Muscle of back (tissue), 13 donors: Measurements from ENCODE around the gene EIF4A2. TPM values are rescaled to one million over a fixed set of nuclear protein-coding genes. Genes with fewer than 3 reads are reported as not detected.

Experiments
- DNase-seq, 3 donors: peaks; one replicate each; pipeline versions ENCODE4 v3.0.0 to v3.0.0-alpha.2; 2013
- long read RNA-seq, 9 donors: transcript quantifications; one replicate each; lab custom pipeline, GENCODE V29; 2026
- polyA plus RNA-seq, 10 donors: library from polyadenylated mRNA; unstranded; fragments of 120-200 nt; gene quantifications; one replicate each; pipeline ENCODE4 v1.2.1, GENCODE V29; 2013; ENCODE audit not compliant: insufficient read length in 10 of 10

The EIF4A2 gene
- 100 to 1,000 TPM; 480 to 620 (median 560) TPM for polyA plus RNA-seq
- long read RNA-seq, donor 1, transcript EIF4A2-205 (11 exons, 1,889 nt), result minor isoform, 32 of 167 reads
- long read RNA-seq, donor 1, transcript EIF4A2-208 (4 exons, 600 nt), result minor isoform, 7 of 167 reads
- long read RNA-seq, donor 1, transcript EIF4A2-203 (10 exons, 1,751 nt), result minor isoform, 10 of 167 reads
- long read RNA-seq, donor 1, transcript EIF4A2-201 (11 exons, 1,919 nt), result major isoform, 88 of 167 reads
- long read RNA-seq, donor 1, partial matches to known transcripts, result 12 of 167 reads
- long read RNA-seq, donor 1, other reads (novel, unspliced or antisense), result 6 of 167 reads
- long read RNA-seq, donor 2, transcript EIF4A2-205 (11 exons, 1,889 nt), result minor isoform, 26 of 127 reads
- long read RNA-seq, donor 2, transcript EIF4A2-201 (11 exons, 1,919 nt), result major isoform, 75 of 127 reads
- long read RNA-seq, donor 2, transcript EIF4A2-203 (10 exons, 1,751 nt), result minor isoform, 7 of 127 reads
- long read RNA-seq, donor 2, partial matches to known transcripts, result 5 of 127 reads
- long read RNA-seq, donor 2, other reads (novel, unspliced or antisense), result 0 of 127 reads
- long read RNA-seq, donor 3, result 0 reads
- long read RNA-seq, donor 4, transcript EIF4A2-205 (11 exons, 1,889 nt), result minor isoform, 22 of 116 reads
- long read RNA-seq, donor 4, transcript EIF4A2-203 (10 exons, 1,751 nt), result minor isoform, 7 of 116 reads
- long read RNA-seq, donor 4, transcript EIF4A2-201 (11 exons, 1,919 nt), result major isoform, 65 of 116 reads
- long read RNA-seq, donor 4, partial matches to known transcripts, result 6 of 116 reads
- long read RNA-seq, donor 4, other reads (novel, unspliced or antisense), result 6 of 116 reads
- long read RNA-seq, donor 5, full-length matches to known transcripts, result 166 of 181 reads
- long read RNA-seq, donor 5, partial matches to known transcripts, result 6 of 181 reads
- long read RNA-seq, donor 5, other reads (novel, unspliced or antisense), result 9 of 181 reads
- long read RNA-seq, donor 6, transcript EIF4A2-207 (10 exons, 1,729 nt), result minor isoform, 6 of 215 reads
- long read RNA-seq, donor 6, transcript EIF4A2-201 (11 exons, 1,919 nt), result major isoform, 111 of 215 reads
- long read RNA-seq, donor 6, transcript EIF4A2-205 (11 exons, 1,889 nt), result minor isoform, 43 of 215 reads
- long read RNA-seq, donor 6, transcript EIF4A2-203 (10 exons, 1,751 nt), result minor isoform, 7 of 215 reads
- long read RNA-seq, donor 6, partial matches to known transcripts, result 22 of 215 reads
- long read RNA-seq, donor 6, other reads (novel, unspliced or antisense), result 13 of 215 reads
- long read RNA-seq, donor 7, transcript EIF4A2-208 (4 exons, 600 nt), result minor isoform, 6 of 188 reads
- long read RNA-seq, donor 7, transcript EIF4A2-203 (10 exons, 1,751 nt), result minor isoform, 18 of 188 reads
- long read RNA-seq, donor 7, transcript EIF4A2-201 (11 exons, 1,919 nt), result major isoform, 75 of 188 reads
- long read RNA-seq, donor 7, transcript EIF4A2-205 (11 exons, 1,889 nt), result minor isoform, 19 of 188 reads
- long read RNA-seq, donor 7, partial matches to known transcripts, result 55 of 188 reads
- long read RNA-seq, donor 7, other reads (novel, unspliced or antisense), result 0 of 188 reads
- long read RNA-seq, donor 8, transcript EIF4A2-203 (10 exons, 1,751 nt), result minor isoform, 12 of 90 reads
- long read RNA-seq, donor 8, transcript EIF4A2-205 (11 exons, 1,889 nt), result minor isoform, 15 of 90 reads
- long read RNA-seq, donor 8, transcript EIF4A2-201 (11 exons, 1,919 nt), result major isoform, 47 of 90 reads
- long read RNA-seq, donor 8, partial matches to known transcripts, result 7 of 90 reads
- long read RNA-seq, donor 8, other reads (novel, unspliced or antisense), result 0 of 90 reads
- long read RNA-seq, donor 9, transcript EIF4A2-201 (11 exons, 1,919 nt), result major isoform, 18 of 26 reads
- long read RNA-seq, donor 9, transcript EIF4A2-205 (11 exons, 1,889 nt), result minor isoform, 6 of 26 reads
- long read RNA-seq, donor 9, partial matches to known transcripts, result 0 of 26 reads
- long read RNA-seq, donor 9, other reads (novel, unspliced or antisense), result 0 of 26 reads

GRCh38 chr3:186783058-186783730 lies at the start of gene EIF4A2:
Gene EIF4A2 (plus strand): TSS chr3:186783577. CDS start chr3:186783611, 34 bp downstream.
- peak; percentile 92 to 96 (median 95) for DNase-seq

GRCh38 chr3:186742618-186743380 lies 40.6 kb upstream of the EIF4A2 start:
- no peak for DNase-seq

- DNase-seq, result no peak
Observed at GRCh38 chr3:186743666-186744065, 39.7 kb upstream of the EIF4A2 start.

GRCh38 chr3:186746008-186746407 lies 37.4 kb upstream of the EIF4A2 start:
- DNase-seq, result peak; percentile 24 to 69 (median 62)

- no peak for DNase-seq
Observed at GRCh38 chr3:186750316-186750715, 33.1 kb upstream of the EIF4A2 start.

DNA sequence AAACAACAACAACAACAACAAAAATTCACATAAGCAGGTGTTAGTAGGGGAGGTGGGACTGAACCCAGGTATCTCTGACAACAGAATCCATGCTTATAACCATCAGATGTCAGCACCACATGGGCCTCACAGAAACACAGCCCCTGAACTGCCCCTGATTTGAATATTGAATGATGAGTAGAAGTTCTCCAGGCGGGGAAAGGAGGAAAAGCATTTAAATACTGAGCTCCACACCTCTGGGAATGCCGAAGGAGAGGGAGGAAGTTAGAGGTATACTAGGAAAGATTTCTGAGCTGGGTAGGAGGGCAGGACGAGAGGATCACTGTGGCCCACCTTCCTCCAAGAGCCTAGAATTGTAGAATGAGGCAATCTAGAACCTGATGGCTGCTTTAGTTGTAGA lies 31.9 kb upstream of the EIF4A2 start:
- DNase-seq, result no peak

DNA sequence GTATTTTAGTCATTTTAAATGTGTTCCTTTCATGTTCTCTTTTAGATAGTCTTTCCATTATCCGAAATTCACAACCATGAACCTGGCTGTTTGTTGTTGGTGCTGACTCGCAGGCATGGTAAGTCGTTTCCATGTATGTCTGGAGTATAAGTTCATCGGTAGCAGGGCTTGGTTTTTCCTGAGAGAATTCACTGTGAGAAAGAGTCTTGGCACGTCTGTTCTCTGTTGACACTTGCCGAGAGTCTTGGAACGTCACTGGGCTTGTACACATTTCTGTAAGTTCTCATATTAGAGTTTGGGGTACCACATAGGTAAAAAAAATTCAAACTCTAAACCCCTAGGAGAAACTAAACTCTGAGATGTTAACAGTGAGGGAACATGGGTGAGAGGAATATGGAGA lies 29.4 kb upstream of the EIF4A2 start:
- no peak for DNase-seq

DNA sequence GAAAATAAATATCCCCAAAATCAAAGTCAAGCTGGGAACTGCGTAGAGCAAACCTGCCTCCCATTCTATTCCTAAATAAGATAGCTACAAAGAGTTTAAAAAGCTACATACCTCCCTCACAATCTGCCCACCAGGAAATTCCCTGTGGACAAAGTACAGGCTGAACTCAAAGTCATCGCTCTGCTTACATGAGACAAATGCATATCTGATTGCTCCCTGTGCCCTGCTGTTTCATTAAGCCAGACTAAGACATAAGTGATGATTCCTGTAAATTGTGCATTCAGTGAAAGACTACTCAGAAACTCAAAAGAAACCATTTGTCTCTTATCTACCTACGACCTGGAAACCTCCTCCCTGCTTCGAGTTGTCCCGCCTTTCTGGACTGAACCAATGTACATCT lies 28.5 kb upstream of the EIF4A2 start:
- DNase-seq, result no peak

GRCh38 chr3:186757214-186757613 lies 26.2 kb upstream of the EIF4A2 start:
- DNase-seq, result no peak

GRCh38 chr3:186757686-186758220 lies 25.6 kb upstream of the EIF4A2 start:
- no peak for DNase-seq

DNA sequence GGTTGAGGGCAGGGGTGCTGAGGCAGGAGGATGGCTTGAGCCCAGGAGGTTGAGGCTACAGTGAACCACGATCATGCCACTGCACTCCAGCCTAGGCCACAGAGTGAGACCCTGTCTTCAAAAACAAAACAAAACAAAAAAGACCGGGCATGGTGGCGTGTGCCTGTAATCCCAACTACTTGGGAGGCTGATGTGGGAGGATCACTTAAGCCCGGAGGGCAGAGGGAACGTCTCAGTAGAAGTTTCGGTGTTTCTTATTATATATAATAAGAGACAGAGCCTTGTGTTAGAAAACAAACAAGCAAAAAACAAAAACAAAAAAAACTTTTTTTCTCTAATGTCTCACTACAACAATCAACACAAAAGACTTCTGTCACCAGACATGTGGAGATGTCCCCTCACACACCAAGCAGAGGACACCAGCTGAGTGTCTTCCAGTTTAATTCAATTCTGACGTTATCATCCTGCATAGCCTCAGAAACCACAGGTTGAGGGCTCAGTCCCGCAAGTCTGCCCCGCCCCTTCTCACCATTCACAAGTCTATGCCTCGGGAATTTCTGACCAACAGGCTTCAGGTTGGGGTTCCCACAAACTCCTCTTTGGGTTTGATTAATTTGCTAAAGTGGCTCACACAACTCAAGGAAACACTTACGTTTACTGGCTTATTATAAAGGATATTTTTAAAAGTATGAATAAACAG lies 24.0 kb upstream of the EIF4A2 start:
- DNase-seq, result no peak

DNA sequence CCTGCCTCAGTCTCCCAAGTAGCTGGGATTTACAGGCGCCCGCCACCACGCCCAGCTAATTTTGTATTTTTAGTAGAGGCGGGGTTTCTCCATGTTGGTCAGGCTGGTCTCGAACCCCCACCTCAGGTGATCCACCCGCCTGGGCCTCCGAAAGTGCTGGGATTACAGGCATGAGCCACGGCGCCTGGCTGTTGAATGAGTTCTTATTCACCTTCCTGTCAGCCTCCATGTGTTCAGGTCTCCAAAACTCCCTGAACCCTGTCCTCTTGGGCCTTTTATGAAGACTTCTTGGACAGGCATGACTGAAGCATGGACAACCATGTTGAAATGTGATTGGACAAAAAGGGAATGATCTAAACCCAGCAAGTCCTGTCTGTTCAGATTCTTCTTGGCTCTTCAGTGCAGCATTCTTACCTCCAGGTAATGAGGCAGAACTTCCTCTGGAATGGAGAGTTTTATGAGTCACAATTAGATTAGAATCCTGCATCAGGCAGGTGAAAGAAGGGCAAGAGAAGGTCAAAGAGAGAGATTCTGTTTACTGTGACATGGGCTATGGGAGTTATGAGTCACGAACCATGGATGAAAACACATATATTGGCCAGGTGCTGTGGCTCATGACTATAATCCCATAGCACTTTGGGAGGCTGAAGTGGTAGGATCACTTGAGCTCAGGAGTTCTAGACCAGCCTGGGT lies 23.1 kb upstream of the EIF4A2 start:
- DNase-seq, result no peak

- no peak for DNase-seq
Observed at GRCh38 chr3:186760897-186761447, 22.4 kb upstream of the EIF4A2 start.

DNA sequence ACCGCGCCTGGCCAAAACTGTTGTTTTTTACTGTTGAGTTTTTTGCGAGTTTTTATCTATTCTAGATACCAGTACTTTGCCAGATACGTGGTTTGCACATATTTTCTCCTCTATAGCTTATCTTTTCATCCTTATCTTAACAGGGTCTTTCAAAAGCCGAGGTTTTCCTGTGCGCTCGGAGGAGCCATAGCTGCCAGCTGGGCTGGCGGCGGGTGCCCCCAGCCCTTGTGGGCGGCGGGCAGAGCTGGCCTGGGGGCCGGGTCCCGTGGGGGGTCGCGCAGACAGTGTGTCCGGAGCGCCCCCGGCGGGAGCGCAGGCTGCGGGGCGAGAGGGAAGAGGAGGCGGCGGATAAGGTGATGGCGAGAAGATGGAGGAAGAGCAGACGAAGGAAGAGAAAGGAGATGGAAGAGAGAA lies 11.1 kb upstream of the EIF4A2 start:
- DNase-seq, result no peak

GRCh38 chr3:186772701-186773417 lies 10.5 kb upstream of the EIF4A2 start:
- DNase-seq, result peak; percentile 33 to 80 (median 48)

GRCh38 chr3:186775999-186776398 lies 7.4 kb upstream of the EIF4A2 start:
- no peak for DNase-seq
